Endothelial cell of umbilical vein (primary cell): ENCODE measurements around the gene WDR89. TPM values are rescaled to one million over a fixed set of nuclear protein-coding genes. Genes with fewer than 3 reads are reported as not detected.

Experiments used
- BruUV-seq: library from RNA; stranded (reverse); fragments of 400-500 nt; replicated peaks from 2 replicates; lab custom pipeline; 2021; lab: Mats Ljungman, UMichigan
- CTCF ChIA-PET: fragments of 300-600, 350-600 bp; sonication (Branson Sonifier 250); formaldehyde crosslinking; loops from one replicate; lab custom pipeline; 2021; ENCODE audit warnings: antibody characterized with exemption, inconsistent platforms; lab: Charles Lee
- POLR2A ChIA-PET: fragments of 300-600, 350-600 bp; sonication (Branson Sonifier 250); formaldehyde crosslinking; loops from one replicate; lab custom pipeline; 2021; ENCODE audit warnings: antibody characterized with exemption, inconsistent platforms; lab: Charles Lee
- DNase-seq: peaks from one replicate; pipeline ENCODE4 v3.0.0-alpha.2; 2011; ENCODE audit warnings: low read depth, low spot score
- FAIRE-seq: peaks from 2 replicates; lab custom pipeline; 2011; peaks lifted over from hg19 to GRCh38; lab: Jason Lieb, UNC
- H2AFZ ChIP-seq: 2 replicates; pipeline ENCODE4 v1.6.0; 2012; ENCODE audit warnings: low read depth, low read length, control low read depth, inconsistent platforms
- H3K27ac ChIP-seq: 2 replicates; pipeline ENCODE4 v1.5.1; 2011; ENCODE audit warnings: low read depth, mild to moderate bottlenecking, control low read depth, low read length, moderate library complexity; ENCODE audit not compliant: insufficient read depth
- H3K27me3 ChIP-seq, 2 experiments: 2 replicates each; pipeline versions ENCODE4 v1.6.0 to v1.6.1; 2011; ENCODE audit warnings: low read length in 2 of 2, mixed read lengths in 1 of 2; ENCODE audit not compliant: control insufficient read depth in 2 of 2, insufficient read depth in 2 of 2
- H3K36me3 ChIP-seq, 2 experiments: 2 replicates in 1 of 2; 3 replicates in 1 of 2; pipeline ENCODE4 v1.5.1; 2011; ENCODE audit warnings: low read length in 2 of 2, mild to moderate bottlenecking in 1 of 2, moderate library complexity in 1 of 2; ENCODE audit not compliant: control insufficient read depth in 2 of 2, insufficient read depth in 2 of 2; ENCODE audit errors: extremely low read depth in 1 of 2
- H3K4me1 ChIP-seq: 3 replicates; pipeline ENCODE4 v1.5.1; 2011; ENCODE audit warnings: mild to moderate bottlenecking, low read length; ENCODE audit not compliant: control insufficient read depth, insufficient read depth; ENCODE audit errors: extremely low read depth
- H3K4me2 ChIP-seq: 2 replicates; pipeline ENCODE4 v1.6.1; 2011; ENCODE audit warnings: low read length, control low read depth, mixed read lengths; ENCODE audit not compliant: insufficient read depth
- H3K4me3 ChIP-seq, 3 experiments: fragments of 200-600 bp in 1 of 3; sonication (generic), shearing (Covaris generic) in 1 of 3; replicated peaks in 1 of 3; 2 replicates each; pipeline ENCODE4 v1.5.1; 2011 to 2016; ENCODE audit warnings: control low read depth in 3 of 3, low read length in 3 of 3, mild to moderate bottlenecking in 2 of 3, inconsistent platforms in 1 of 3, low read depth in 1 of 3, moderate library complexity in 1 of 3; ENCODE audit not compliant: insufficient read depth in 1 of 3
- H3K79me2 ChIP-seq: 2 replicates; pipeline ENCODE4 v1.6.0; 2012; ENCODE audit warnings: low read length, inconsistent platforms; ENCODE audit not compliant: control insufficient read depth, insufficient read depth
- H3K9ac ChIP-seq: replicated peaks from 2 replicates; pipeline ENCODE3; 2011; ENCODE audit warnings: low read length, control low read depth; ENCODE audit not compliant: insufficient read depth; ENCODE audit errors: extremely low read depth
- H3K9me1 ChIP-seq: replicated peaks from 3 replicates; pipeline ENCODE4 v1.6.0; 2011; ENCODE audit warnings: mild to moderate bottlenecking, low read length; ENCODE audit not compliant: control insufficient read depth, insufficient read depth; ENCODE audit errors: extremely low read depth
- H3K9me3 ChIP-seq: replicated peaks from 2 replicates; pipeline ENCODE4 v1.5.1; 2012; ENCODE audit warnings: low read length, inconsistent platforms; ENCODE audit not compliant: control insufficient read depth, insufficient read depth
- H4K20me1 ChIP-seq: replicated peaks from 2 replicates; pipeline ENCODE3; 2011; ENCODE audit warnings: mild to moderate bottlenecking, low read length; ENCODE audit not compliant: control insufficient read depth, insufficient read depth; ENCODE audit errors: extremely low read depth
- CTCF ChIP-seq, 2 donors: IDR thresholded peaks; 1 replicate in 1 of 2; 2 replicates in 1 of 2; pipeline ENCODE4 v1.5.1; 2011; ENCODE audit warnings: low read length in 2 of 2, mild to moderate bottlenecking in 2 of 2, moderate library complexity in 2 of 2, control low read depth in 1 of 2, inconsistent platforms in 1 of 2, low read depth in 1 of 2; ENCODE audit not compliant: insufficient read depth in 1 of 2; ENCODE audit errors: extremely low read depth in 1 of 2
- MYC ChIP-seq: IDR thresholded peaks from one replicate; pipeline ENCODE4 v1.6.1; 2011; ENCODE audit warnings: mild to moderate bottlenecking, low read depth, low read length
- POLR2AphosphoS5 ChIP-seq: IDR thresholded peaks from 2 replicates; pipeline ENCODE4 v1.6.1; 2012; ENCODE audit warnings: low read depth, mild to moderate bottlenecking, control low read depth, low read length, moderate library complexity; ENCODE audit not compliant: insufficient read depth
- dilution Hi-C: fragments of 300-500 bp; cut with MboI; formaldehyde crosslinking; loops from one replicate; pipeline ENCODE4 v1.15.0; 2019; ENCODE audit warnings: low sequenced_read_pairs; ENCODE audit not compliant: extremely low pct_ligation_motif_present
- intact Hi-C: fragments of 100-400 bp; cut with micrococcal nuclease; formaldehyde crosslinking; loops from one replicate; pipeline ENCODE4 v1.10.0; 2022
- polyA plus RNA-seq, 4 experiments: library from polyadenylated mRNA; depleted of rRNA in 3 of 4; stranded (reverse) in 3 of 4; unstranded in 1 of 4; fragments of >200 nt; gene quantifications; 2 replicates each; pipeline versions ENCODE4 v1.2.1 to v1.2.3, GENCODE V29; 2011 to 2012; ENCODE audit warnings: missing spikeins in 1 of 4
- total RNA-seq: library from RNA; stranded (reverse); gene quantifications from 2 replicates; pipeline ENCODE4 v1.2.3, GENCODE V29; 2021

Gene WDR89
- total and polyA plus RNA-seq, 2 donors (not counting 3 experiments of a cell fraction or from before 2014, with no cell fraction given): 3.5 to 10.7 TPM

GRCh38 chr14:63605041-63605532 lies 36.6 kb downstream of the WDR89 start:
- Histone ChIP-seq H3K4me1 (no peaks in the 10 kb centered on the region), H3K9me1 (no peaks in the 10 kb centered on the region), H4K20me1 (no peaks in the 10 kb centered on the region), H3K27ac (no peak overlapping the region), H3K36me3 (no peaks in the 10 kb centered on the region), H3K27me3 (no peaks in the 10 kb centered on the region), H3K79me2 (peaks cover 12% of the 10 kb centered on the region), H3K9me3 (no peaks in the 10 kb centered on the region), H2AFZ (no peak overlapping the region), H3K4me2 (no peak overlapping the region), H3K4me3 (no peak overlapping the region), H3K9ac (no peak overlapping the region)
- FAIRE-seq (no peak), DNase-seq (no peak)
- dilution Hi-C loops (no loop called here), intact Hi-C loops (no loop called here)
- BruUV-seq: no TSS peak
- CTCF ChIA-PET: no interaction called here
- POLR2A ChIA-PET: no interaction called here
- TF ChIP-seq CTCF (IDR thresholded peaks at IDR 0.05; ENCODE audit: extremely low read depth in 1 of 2, insufficient read depth in 1 of 2, low read depth in 1 of 2, low read length in 2 of 2): no peak

- Histone ChIP-seq H4K20me1 (no peaks in the 10 kb centered on the region), H3K27ac (no peak overlapping the region), H3K4me2 (no peak overlapping the region), H3K36me3 (no peaks in the 10 kb centered on the region), H3K79me2 (peaks cover 12% of the 10 kb centered on the region), H3K9me3 (no peaks in the 10 kb centered on the region), H3K9ac (no peak overlapping the region), H3K27me3 (no peaks in the 10 kb centered on the region), H3K4me1 (no peaks in the 10 kb centered on the region), H3K4me3 (no peak overlapping the region), H3K9me1 (no peaks in the 10 kb centered on the region), H2AFZ (no peak overlapping the region)
- FAIRE-seq: no peak
- TF ChIP-seq MYC: no peak
- no peak for TF ChIP-seq POLR2AphosphoS5
- no peak for TF ChIP-seq CTCF (IDR thresholded peaks at IDR 0.05; ENCODE audit: extremely low read depth in 1 of 2, insufficient read depth in 1 of 2, low read depth in 1 of 2, low read length in 2 of 2)
- no peak for DNase-seq
- BruUV-seq: no TSS peak
- CTCF ChIA-PET: no interaction called here
- dilution Hi-C loops: no loop called here
- intact Hi-C loops: no loop called here
- POLR2A ChIA-PET: no interaction called here
These were observed 37.0 kb downstream of the WDR89 start for GRCh38 chr14:63604626-63605025.
